Measurements from ENCODE around the gene ONECUT2. TPM values are rescaled to one million over a fixed set of nuclear protein-coding genes. Genes with fewer than 3 reads are reported as not detected.

The ONECUT2 gene
- total and polyA plus RNA-seq, 2 donors (not counting 1 experiment from before 2014, with no cell fraction given), result not detected

- Histone ChIP-seq H3K79me2 (ENCODE audit: control insufficient read depth, insufficient read depth, low read length) (no peaks in the 10 kb centered on the region), H3K27ac (ENCODE audit: low read length in 2 of 2) (no peak overlapping the region), H3K36me3 (replicated peaks in 1 of 2; ENCODE audit: control extremely low read depth in 1 of 2, control insufficient read depth in 1 of 2, extremely low read depth in 1 of 2, insufficient read depth in 2 of 2, low read length in 1 of 2) (no peaks in the 10 kb centered on the region), H3K4me2 (replicated peaks; ENCODE audit: low read depth, low read length, poor library complexity, severe bottlenecking) (peak overlapping the region; percentile 60), H3K27me3 (replicated peaks in 1 of 4; ENCODE audit: control extremely low read depth in 1 of 4, control insufficient read depth in 3 of 4, insufficient read depth in 4 of 4, low read length in 3 of 4) (peaks cover 0 to 82% (median 75%) of the 10 kb centered on the region in 4 experiments), H3K9me3 (ENCODE audit: control extremely low read depth in 1 of 3, control insufficient read depth in 2 of 3, insufficient read depth in 1 of 3, low read length in 2 of 3) (peaks cover 2 to 64% (median 14%) of the 10 kb centered on the region in 3 donors), H3K9ac (ENCODE audit: low read length) (peak overlapping the region; percentile 32), H3K4me1 (ENCODE audit: control insufficient read depth in 2 of 2, insufficient read depth in 2 of 2, low read length in 2 of 2) (peaks cover 57 to 64% of the 10 kb centered on the region in 2 donors), H2AFZ (ENCODE audit: insufficient read depth, low read depth, low read length, poor library complexity, severe bottlenecking) (peak overlapping the region; percentile 21), H3K4me3 (ENCODE audit: control extremely low read depth in 1 of 5, extremely low read depth in 1 of 5, insufficient read depth in 1 of 5, low read depth in 2 of 5, low read length in 4 of 5) (peak overlapping the region in 1 of 5 experiments; percentile 15), H4K20me1 (ENCODE audit: control insufficient read depth, insufficient read depth, low read length, poor library complexity, severe bottlenecking) (no peaks in the 10 kb centered on the region)
- ATAC-seq (ENCODE audit: low read depth) (peak; percentile 21), DNase-seq (peak; percentile 24)
- TF ChIP-seq CTCF (IDR thresholded peaks at IDR 0.05) (no peak), EZH2 (IDR thresholded peaks at IDR 0.05; ENCODE audit: borderline replicate concordance, insufficient read depth, low read depth, low read length, poor library complexity, severe bottlenecking) (peak; percentile 63)
- 3% methylated on average over 54 of the region's 54 CpGs for WGBS (ENCODE audit: insufficient coverage)
- Mint-ChIP-seq H3K4me3 (peak overlapping the region; percentile 78), H3K27ac (peak overlapping the region; percentile 78), H3K4me1 (peaks cover 46% of the 10 kb centered on the region), H3K9me3 (ENCODE audit: insufficient read depth) (no peaks in the 10 kb centered on the region), H3K27me3 (peaks cover 81% of the 10 kb centered on the region)
- ChIA-PET CTCF (no interaction called here), POLR2A (no interaction called here)
- intact Hi-C loops (cut with micrococcal nuclease), result no loop called here
Observed at GRCh38 chr18:57441071-57441794, 6.1 kb downstream of the ONECUT2 start.

GRCh38 chr18:57443247-57443646 lies 8.1 kb downstream of the ONECUT2 start:
- no peak for DNase-seq
- Histone ChIP-seq H4K20me1 (ENCODE audit: control insufficient read depth, insufficient read depth, low read length, poor library complexity, severe bottlenecking) (no peaks in the 10 kb centered on the region), H3K27ac (ENCODE audit: low read length in 2 of 2) (no peak overlapping the region), H3K79me2 (ENCODE audit: control insufficient read depth, insufficient read depth, low read length) (no peaks in the 10 kb centered on the region), H3K4me3 (ENCODE audit: control extremely low read depth in 1 of 5, extremely low read depth in 1 of 5, insufficient read depth in 1 of 5, low read depth in 2 of 5, low read length in 4 of 5) (no peak overlapping the region), H3K27me3 (replicated peaks in 1 of 4; ENCODE audit: control extremely low read depth in 1 of 4, control insufficient read depth in 3 of 4, insufficient read depth in 4 of 4, low read length in 3 of 4) (peaks cover 0 to 72% (median 60%) of the 10 kb centered on the region in 4 experiments), H3K9me3 (ENCODE audit: control extremely low read depth in 1 of 3, control insufficient read depth in 2 of 3, insufficient read depth in 1 of 3, low read length in 2 of 3) (peaks cover 2 to 44% (median 5%) of the 10 kb centered on the region in 3 donors), H3K36me3 (replicated peaks in 1 of 2; ENCODE audit: control extremely low read depth in 1 of 2, control insufficient read depth in 1 of 2, extremely low read depth in 1 of 2, insufficient read depth in 2 of 2, low read length in 1 of 2) (no peaks in the 10 kb centered on the region), H3K9ac (ENCODE audit: low read length) (no peak overlapping the region), H3K4me2 (replicated peaks; ENCODE audit: low read depth, low read length, poor library complexity, severe bottlenecking) (no peak overlapping the region), H3K4me1 (ENCODE audit: control insufficient read depth in 2 of 2, insufficient read depth in 2 of 2, low read length in 2 of 2) (peaks cover 37 to 44% of the 10 kb centered on the region in 2 donors), H2AFZ (ENCODE audit: insufficient read depth, low read depth, low read length, poor library complexity, severe bottlenecking) (no peak overlapping the region)
- intact Hi-C loops (cut with micrococcal nuclease), result no loop called here
- Mint-ChIP-seq H3K27me3 (peaks cover 77% of the 10 kb centered on the region), H3K4me1 (peaks cover 29% of the 10 kb centered on the region), H3K9me3 (ENCODE audit: insufficient read depth) (no peaks in the 10 kb centered on the region), H3K27ac (no peak overlapping the region), H3K4me3 (no peak overlapping the region)
- TF ChIP-seq CTCF (IDR thresholded peaks at IDR 0.05), result no peak
- TF ChIP-seq EZH2 (IDR thresholded peaks at IDR 0.05; ENCODE audit: borderline replicate concordance, insufficient read depth, low read depth, low read length, poor library complexity, severe bottlenecking), result no peak
- no peak for ATAC-seq (ENCODE audit: low read depth)
- WGBS (ENCODE audit: insufficient coverage), result no CpG with 5 or more reads among the region's 1 CpG
- ChIA-PET CTCF (no interaction called here), POLR2A (no interaction called here)

All from B cell (primary cell).